KMS-11 (cell line): ENCODE results near the gene GPRC5A.

Experiments
- H2AFZ ChIP-seq: fragments of 200-600 bp; sonication (generic); 2 replicates; pipeline ENCODE4 v1.6.1; 2016; ENCODE audit warnings: antibody characterized with exemption, mixed run types, low read depth
- H3K27ac ChIP-seq: fragments of 200-600 bp; sonication (generic); 2 replicates; pipeline ENCODE4 v1.6.1; 2016; ENCODE audit warnings: mild to moderate bottlenecking, mixed run types
- H3K27me3 ChIP-seq: fragments of 200-600 bp; sonication (generic); 2 replicates; pipeline ENCODE4 v1.6.1; 2017; ENCODE audit warnings: mild to moderate bottlenecking, low read depth, mixed run types, moderate library complexity; ENCODE audit not compliant: insufficient read depth
- H3K36me3 ChIP-seq: fragments of 200-600 bp; sonication (generic); 2 replicates; pipeline ENCODE4 v1.6.1; 2017; ENCODE audit warnings: mild to moderate bottlenecking, mixed run types; ENCODE audit not compliant: insufficient read depth
- H3K4me1 ChIP-seq: fragments of 200-600 bp; sonication (generic); 2 replicates; pipeline ENCODE4 v1.6.1; 2016; ENCODE audit warnings: mild to moderate bottlenecking, low read depth, mixed run types; ENCODE audit not compliant: poor library complexity, severe bottlenecking
- H3K4me2 ChIP-seq: fragments of 200-600 bp; sonication (generic); 2 replicates; pipeline ENCODE4 v1.7.0; 2016; ENCODE audit warnings: mild to moderate bottlenecking, mixed run types
- H3K4me3 ChIP-seq: fragments of 200-600 bp; sonication (generic); IDR thresholded peaks from 2 replicates; pipeline ENCODE4 v1.6.1; 2017; ENCODE audit warnings: low read depth, low read length, mixed read lengths; ENCODE audit not compliant: insufficient read depth
- H3K79me2 ChIP-seq: fragments of 200-600 bp; sonication (generic); 2 replicates; pipeline ENCODE4 v1.6.1; 2016; ENCODE audit warnings: low read depth, mixed run types; ENCODE audit not compliant: insufficient read depth
- H3K9ac ChIP-seq: fragments of 200-600 bp; sonication (generic); 2 replicates; pipeline ENCODE4 v1.6.1; 2016; ENCODE audit warnings: mild to moderate bottlenecking, mixed run types
- H4K20me1 ChIP-seq: fragments of 200-600 bp; sonication (generic); 2 replicates; pipeline ENCODE4 v1.6.1; 2016; ENCODE audit warnings: mild to moderate bottlenecking, mixed run types; ENCODE audit not compliant: insufficient read depth
- TF ChIP-seq, protein P1 (sequence below): fragments of 200-600 bp; sonication (generic); conservative IDR thresholded peaks from 2 replicates; pipeline ENCODE4 v1.6.1; 2017; ENCODE audit warnings: low read depth, mild to moderate bottlenecking, antibody characterized with exemption, low read length, moderate library complexity, mixed read lengths

The GPRC5A gene

DNA sequence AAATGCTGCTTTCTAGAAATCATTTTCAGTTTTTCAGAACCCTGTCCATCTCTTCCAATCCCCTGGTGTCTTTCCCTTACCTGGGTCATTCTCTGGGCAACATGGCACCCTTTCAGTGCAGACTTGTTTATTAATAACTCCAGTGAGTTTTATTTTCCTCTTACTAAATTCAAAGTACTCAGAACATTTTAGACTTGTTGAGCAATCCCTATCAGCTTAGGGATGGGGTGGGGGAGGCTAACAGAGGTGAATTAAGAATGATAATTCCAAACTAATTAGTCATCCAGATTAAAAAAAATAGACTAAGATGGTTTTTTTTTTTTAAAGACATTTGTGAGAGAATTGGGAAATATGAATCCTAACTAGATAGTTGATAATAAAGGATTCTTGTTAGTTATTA lies 10.7 kb downstream of the GPRC5A start:
- Histone ChIP-seq H3K4me3 (no peak overlapping the region), H3K4me1 (no peaks in the 10 kb centered on the region), H4K20me1 (no peaks in the 10 kb centered on the region), H3K36me3 (no peaks in the 10 kb centered on the region), H2AFZ (no peak overlapping the region), H3K4me2 (no peak overlapping the region), H3K79me2 (no peaks in the 10 kb centered on the region), H3K9ac (no peak overlapping the region), H3K27ac (no peak overlapping the region), H3K27me3 (no peaks in the 10 kb centered on the region)
- TF ChIP-seq, protein P1, sequence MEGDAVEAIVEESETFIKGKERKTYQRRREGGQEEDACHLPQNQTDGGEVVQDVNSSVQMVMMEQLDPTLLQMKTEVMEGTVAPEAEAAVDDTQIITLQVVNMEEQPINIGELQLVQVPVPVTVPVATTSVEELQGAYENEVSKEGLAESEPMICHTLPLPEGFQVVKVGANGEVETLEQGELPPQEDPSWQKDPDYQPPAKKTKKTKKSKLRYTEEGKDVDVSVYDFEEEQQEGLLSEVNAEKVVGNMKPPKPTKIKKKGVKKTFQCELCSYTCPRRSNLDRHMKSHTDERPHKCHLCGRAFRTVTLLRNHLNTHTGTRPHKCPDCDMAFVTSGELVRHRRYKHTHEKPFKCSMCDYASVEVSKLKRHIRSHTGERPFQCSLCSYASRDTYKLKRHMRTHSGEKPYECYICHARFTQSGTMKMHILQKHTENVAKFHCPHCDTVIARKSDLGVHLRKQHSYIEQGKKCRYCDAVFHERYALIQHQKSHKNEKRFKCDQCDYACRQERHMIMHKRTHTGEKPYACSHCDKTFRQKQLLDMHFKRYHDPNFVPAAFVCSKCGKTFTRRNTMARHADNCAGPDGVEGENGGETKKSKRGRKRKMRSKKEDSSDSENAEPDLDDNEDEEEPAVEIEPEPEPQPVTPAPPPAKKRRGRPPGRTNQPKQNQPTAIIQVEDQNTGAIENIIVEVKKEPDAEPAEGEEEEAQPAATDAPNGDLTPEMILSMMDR = no peak

DNA sequence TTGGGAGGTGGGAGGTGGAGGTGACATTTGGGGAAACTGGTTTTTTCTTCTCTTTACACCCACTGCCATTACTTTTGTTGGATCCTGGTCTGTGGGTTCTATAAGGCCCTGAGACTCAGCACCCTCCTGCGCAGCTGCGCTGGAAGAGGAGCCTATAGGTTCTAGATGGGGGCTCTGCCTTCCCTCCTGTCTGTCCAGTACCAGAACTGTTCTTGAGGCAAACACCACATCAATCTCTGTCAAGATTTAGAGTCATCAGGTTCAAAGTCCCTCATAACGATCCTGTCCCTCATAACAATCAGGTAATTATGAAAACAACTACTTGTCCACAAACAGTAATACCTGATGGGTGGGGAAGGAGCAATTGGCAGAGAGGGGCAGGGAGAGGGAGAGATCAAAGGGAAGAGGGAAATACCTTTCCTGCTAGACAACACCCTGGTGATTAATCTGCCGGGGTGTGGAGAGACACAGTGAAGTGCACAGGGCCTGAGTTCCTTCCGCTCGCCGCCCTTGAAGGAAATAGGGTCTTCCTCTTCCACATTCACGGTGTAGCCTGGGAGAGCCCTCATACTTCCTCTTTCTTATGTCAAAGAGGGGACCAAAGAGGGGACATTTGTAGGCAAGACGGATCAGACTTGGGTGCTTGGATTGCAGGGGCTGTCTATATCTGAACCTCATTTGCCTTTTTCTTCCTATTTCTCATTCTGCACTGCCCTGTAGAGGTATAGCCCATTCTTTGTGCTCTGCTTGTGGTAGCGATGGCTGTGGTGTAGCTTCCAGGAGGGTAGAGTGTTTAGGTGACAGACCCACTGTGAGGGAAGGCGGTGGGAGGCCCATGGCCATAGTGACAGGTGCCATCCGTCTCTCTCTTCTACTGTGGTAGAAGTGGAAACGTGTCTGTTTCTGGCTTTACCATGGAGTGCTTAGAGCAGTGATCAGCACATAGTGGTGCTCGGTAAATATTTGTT lies 12.6 kb downstream of the GPRC5A start:
- Histone ChIP-seq H3K4me3 (no peak overlapping the region), H3K4me1 (no peaks in the 10 kb centered on the region), H3K79me2 (no peaks in the 10 kb centered on the region), H3K27me3 (no peaks in the 10 kb centered on the region), H3K27ac (no peak overlapping the region), H2AFZ (no peak overlapping the region), H3K36me3 (no peaks in the 10 kb centered on the region), H3K9ac (no peak overlapping the region), H4K20me1 (no peaks in the 10 kb centered on the region), H3K4me2 (no peak overlapping the region)
- TF ChIP-seq, protein P1 = no peak

DNA sequence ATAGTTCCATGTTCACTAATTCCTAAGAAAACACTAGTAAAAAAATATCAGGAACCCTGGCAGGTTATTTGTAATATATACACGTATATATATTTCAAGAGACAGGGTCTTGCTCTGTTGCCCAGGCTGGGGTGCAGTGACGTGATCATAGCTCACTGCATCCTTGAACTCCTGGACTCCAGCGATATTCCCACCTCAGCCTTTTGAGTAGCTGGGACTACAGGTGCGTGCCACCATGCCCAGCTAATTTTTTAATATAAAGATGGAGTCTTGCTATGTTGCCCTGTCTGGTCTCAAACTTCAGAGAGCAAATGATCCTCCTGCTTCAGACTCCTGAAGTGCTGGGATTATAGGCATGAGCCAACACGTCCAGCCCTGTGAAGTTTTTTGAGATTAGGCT lies 16.2 kb downstream of the GPRC5A start:
- Histone ChIP-seq H3K27ac (no peak overlapping the region), H3K4me1 (no peaks in the 10 kb centered on the region), H3K9ac (no peak overlapping the region), H3K36me3 (no peaks in the 10 kb centered on the region), H3K79me2 (no peaks in the 10 kb centered on the region), H3K4me2 (no peak overlapping the region), H3K27me3 (no peaks in the 10 kb centered on the region), H3K4me3 (no peak overlapping the region), H2AFZ (no peak overlapping the region), H4K20me1 (no peaks in the 10 kb centered on the region)
- TF ChIP-seq, protein P1 = no peak

- Histone ChIP-seq H3K36me3 (no peaks in the 10 kb centered on the region), H3K79me2 (no peaks in the 10 kb centered on the region), H3K9ac (no peak overlapping the region), H3K27ac (no peak overlapping the region), H3K4me2 (no peak overlapping the region), H3K4me3 (no peak overlapping the region), H3K27me3 (no peaks in the 10 kb centered on the region), H2AFZ (no peak overlapping the region), H4K20me1 (no peaks in the 10 kb centered on the region), H3K4me1 (no peaks in the 10 kb centered on the region)
- TF ChIP-seq, protein P1 = no peak
Observed at GRCh38 chr12:12908252-12908651, 16.9 kb downstream of the GPRC5A start.
